K562 (cell line): ENCODE measurements around the gene NRXN2. TPM values are rescaled to one million over a fixed set of nuclear protein-coding genes. Genes with fewer than 3 reads are reported as not detected.

ENCODE experiments used
- ATAC-seq: fragments of 200-7000 bp; cut with Tn5 transposase; 3 replicates; pipeline ENCODE4 v1.9.1; 2020; ENCODE audit warnings: moderate library complexity
- BruUV-seq: library from RNA; stranded (reverse); fragments of 400-500 nt; replicated peaks from 2 replicates; lab custom pipeline; 2021; lab: Mats Ljungman, UMichigan
- CTCF ChIA-PET: fragments of 300-600 bp; formaldehyde crosslinking; extraction: SDS; loops from one replicate; lab custom pipeline; 2021; ENCODE audit warnings: low intra/inter-chr PET ratio; lab: Yijun Ruan, JAX
- POLR2A ChIA-PET: fragments of 300-600, 350-650 bp; sonication (Branson Sonifier 250); formaldehyde crosslinking; extraction: SDS; loops from one replicate; lab custom pipeline; 2021; ENCODE audit warnings: antibody characterized with exemption, inconsistent platforms; lab: Yijun Ruan, JAX
- DNase-seq, 4 experiments: peaks; one replicate each; pipeline versions ENCODE4 v3.0.0 to v3.0.0-alpha.2; 2011 to 2018; ENCODE audit warnings: low spot score in 3 of 4, mixed read lengths in 3 of 4; ENCODE audit errors: extremely low read depth in 1 of 4
- FAIRE-seq: peaks from 2 replicates; lab custom pipeline; 2011; peaks lifted over from hg19 to GRCh38; lab: Jason Lieb, UNC
- H2AFZ ChIP-seq: 2 replicates; pipeline ENCODE4 v1.6.0; 2011; ENCODE audit warnings: low read depth, low read length, control low read depth, inconsistent platforms
- H3K27ac ChIP-seq: fragments of 200-600 bp; 3 replicates; pipeline ENCODE4 v1.8.0; 2011; ENCODE audit warnings: low read depth, mild to moderate bottlenecking, control low read depth, inconsistent platforms, low read length, moderate library complexity, mixed read lengths; ENCODE audit errors: extremely low read depth
- H3K27me3 ChIP-seq, 2 experiments: fragments of 300-600 bp in 1 of 2; 2 replicates in 1 of 2; 3 replicates in 1 of 2; pipeline versions ENCODE4 v1.6.0 to v1.8.0; 2011; ENCODE audit warnings: inconsistent platforms in 2 of 2, low read length in 2 of 2, mild to moderate bottlenecking in 1 of 2, mixed read lengths in 1 of 2, moderate library complexity in 1 of 2; ENCODE audit not compliant: control insufficient read depth in 2 of 2, insufficient read depth in 2 of 2
- H3K36me3 ChIP-seq: fragments of 300-600 bp; 3 replicates; pipeline ENCODE4 v1.8.0; 2011; ENCODE audit warnings: mild to moderate bottlenecking, low read length, inconsistent platforms; ENCODE audit not compliant: control insufficient read depth, insufficient read depth
- H3K4me1 ChIP-seq, 2 experiments: fragments of 200-600 bp in 1 of 2; replicated peaks in 1 of 2; 2 replicates in 1 of 2; 3 replicates in 1 of 2; pipeline versions ENCODE4 v1.5.1 to v1.8.0; 2011; ENCODE audit warnings: inconsistent platforms in 2 of 2, low read length in 2 of 2, mild to moderate bottlenecking in 1 of 2, mixed read lengths in 1 of 2, moderate library complexity in 1 of 2; ENCODE audit not compliant: control insufficient read depth in 2 of 2, insufficient read depth in 2 of 2
- H3K4me2 ChIP-seq: 2 replicates; pipeline ENCODE4 v1.6.1; 2011; ENCODE audit warnings: low read length, control low read depth, inconsistent platforms, mixed read lengths; ENCODE audit not compliant: insufficient read depth
- H3K4me3 ChIP-seq: fragments of 200-600 bp; sonication (generic), shearing (Covaris generic); 2 replicates; pipeline ENCODE4 v1.5.1; 2016; ENCODE audit warnings: control low read depth, inconsistent platforms
- H3K79me2 ChIP-seq: fragments of 200-600 bp; 3 replicates; pipeline ENCODE4 v1.8.0; 2011; ENCODE audit warnings: low read length, inconsistent platforms; ENCODE audit not compliant: control insufficient read depth, insufficient read depth
- H3K9ac ChIP-seq, 2 experiments: 2 replicates each; pipeline versions ENCODE4 v1.6.0 to v1.6.1; 2011; ENCODE audit warnings: low read depth in 2 of 2, low read length in 2 of 2, control low read depth in 1 of 2, inconsistent platforms in 1 of 2, mild to moderate bottlenecking in 1 of 2, mixed read lengths in 1 of 2; ENCODE audit not compliant: insufficient read depth in 1 of 2
- H3K9me1 ChIP-seq: one replicate; pipeline ENCODE4 v1.6.0; 2011; ENCODE audit warnings: inconsistent platforms, mild to moderate bottlenecking, low read length, moderate library complexity; ENCODE audit not compliant: control insufficient read depth, insufficient read depth
- H3K9me3 ChIP-seq: replicated peaks from 2 replicates; pipeline ENCODE4 v1.5.1; 2011; ENCODE audit warnings: low read depth, low read length, inconsistent platforms; ENCODE audit not compliant: control insufficient read depth, insufficient read depth
- H4K20me1 ChIP-seq: replicated peaks from 2 replicates; pipeline ENCODE4 v1.6.1; 2011; ENCODE audit warnings: low read length, inconsistent platforms, mixed read lengths; ENCODE audit not compliant: control insufficient read depth, insufficient read depth
- CBFB ChIP-seq: sonication (generic); formaldehyde crosslinking; IDR thresholded peaks from 2 replicates; pipeline ENCODE4 v1.4.0; 2020; ENCODE audit warnings: mild to moderate bottlenecking, missing genetic modification reagents
- ELF1 ChIP-seq: fragments of 200-800 bp; sonication (Bioruptor generic); IDR thresholded peaks from 2 replicates; pipeline ENCODE4 v1.6.1; 2016; ENCODE audit warnings: missing genetic modification characterization, missing compliant biosample characterization
- L3MBTL2 ChIP-seq: fragments of 450-650 bp; IDR thresholded peaks from 2 replicates; pipeline ENCODE4 v1.6.1; 2016; ENCODE audit warnings: mild to moderate bottlenecking, moderate library complexity
- NR4A1 ChIP-seq, 2 experiments: fragments of 250-450 bp in 1 of 2; fragments of 450-650 bp in 1 of 2; sonication (Bioruptor Pico) in 1 of 2; IDR thresholded peaks; 2 replicates each; pipeline versions ENCODE4 v1.4.0 to v1.6.1; 2016 to 2020; ENCODE audit warnings: mild to moderate bottlenecking in 2 of 2, missing compliant biosample characterization in 1 of 2, missing genetic modification characterization in 1 of 2, moderate library complexity in 1 of 2
- PRDM10 ChIP-seq: fragments of 450-650 bp; IDR thresholded peaks from 2 replicates; pipeline ENCODE4 v1.6.1; 2018; ENCODE audit not compliant: partially characterized antibody
- ZNF121 ChIP-seq: sonication (generic); formaldehyde crosslinking; conservative IDR thresholded peaks from 2 replicates; pipeline ENCODE4 v1.8.0; 2022; ENCODE audit warnings: missing genetic modification reagents
- WGBS: fragments of 100-300 bp; shearing (Covaris generic); methylation state at CpG from one replicate; pipeline ENCODE4 v1.1.6; 2016; ENCODE audit warnings: low coverage, mixed read lengths; ENCODE audit not compliant: insufficient coverage; ENCODE audit errors: missing lambda C conversion rate; 5-methylcytosine and 5-hydroxymethylcytosine counted together
- in situ Hi-C: fragments of 300-500 bp; cut with MboI; formaldehyde crosslinking; loops from 4 replicates; pipeline ENCODE4 v1.15.0; 2018; ENCODE audit warnings: inconsistent platforms, mixed read lengths
- intact Hi-C: fragments of 100-400 bp; cut with micrococcal nuclease; formaldehyde crosslinking; loops from 2 replicates; pipeline ENCODE4 v1.14.2; 2022
- polyA plus RNA-seq, 8 experiments: library from polyadenylated mRNA; depleted of rRNA in 4 of 8; stranded (reverse) in 5 of 8; unstranded in 3 of 8; fragments of >200 nt; fragmentation: Nextera tagmentation in 2 of 8; fragmentation: Illumina TruSeq in 1 of 8; extraction: Ambion mirVana in 2 of 8; extraction: Trizol in 1 of 8; gene quantifications; 2 replicates each; pipeline versions ENCODE4 v1.2.1 to v1.2.3, GENCODE V29; 2011 to 2014; ENCODE audit warnings: inconsistent platforms in 1 of 8, missing spikeins in 1 of 8
- total RNA-seq, 7 experiments: library from RNA; depleted of rRNA in 6 of 7; stranded (reverse); fragments of >200 nt in 6 of 7; fragmentation: Illumina TruSeq in 2 of 7; extraction: Trizol in 2 of 7; gene quantifications; 2 replicates each; pipeline versions ENCODE4 v1.2.1 to v1.2.3, GENCODE V29; 2011 to 2021; ENCODE audit warnings: low replicate concordance in 1 of 7
- TF ChIP-seq, protein P1 (sequence below): sonication (generic); formaldehyde crosslinking; IDR thresholded peaks from 2 replicates; pipeline ENCODE4 v1.8.0; 2022; ENCODE audit warnings: mild to moderate bottlenecking, missing genetic modification reagents
- TF ChIP-seq, protein P2 (sequence below): fragments of 250-450 bp; sonication (Bioruptor Pico); IDR thresholded peaks from 2 replicates; pipeline ENCODE4 v1.4.0; 2020; ENCODE audit warnings: mild to moderate bottlenecking

Gene NRXN2
- total and polyA plus RNA-seq, 9 of the 15 experiments (the other 6 are each of a cell fraction or from before 2014, with no cell fraction given), result 0.07 to 0.47 (median 0.15) TPM; not detected in 4

- intact Hi-C loops (loop anchor here (2.0 to 5.0 kb wide), 2 partner anchors 53 to 85 kb away; no protein-coding TSS in a partner anchor), in situ Hi-C loops (no loop called here)
- DNase-seq, result peak; percentile 61 to 72 (median 65)
- H3K4me3 ChIP-seq, result peak overlapping the region; percentile 54
- no peak for FAIRE-seq
- H3K27me3 ChIP-seq, result no peaks in the 10 kb centered on the region; a peak in 1 of 5 replicates
- H3K36me3 ChIP-seq, result no peaks in the 10 kb centered on the region
- H3K79me2 ChIP-seq, result no peaks in the 10 kb centered on the region
- ATAC-seq, result peak; percentile 19
- peak overlapping the region; percentile 77 for H3K4me2 ChIP-seq
- 4% methylated on average over 46 of the region's 54 CpGs for WGBS
- H3K9me3 ChIP-seq, result no peaks in the 10 kb centered on the region
- no TSS peak for BruUV-seq
- H3K27ac ChIP-seq, result no peak overlapping the region
- H3K4me1 ChIP-seq, result peaks cover 12 to 71% of the 10 kb centered on the region in 2 experiments; a peak in 3 of 5 replicates
- peak overlapping the region; percentile 95 for H2AFZ ChIP-seq
- ChIA-PET CTCF (interaction anchor here (1.0 to 1.7 kb wide), 3 partner anchors 25 to 86 kb away, joined by 3 to 13 read pairs (median 4); no protein-coding TSS in a partner anchor), POLR2A (interaction anchor here (0.5 to 1.6 kb wide), 7 partner anchors 9 to 758 kb away, joined by 3 to 5 read pairs (median 3); partner anchors contain the start of gene SF1)
- H3K9me1 ChIP-seq, result no peaks in the 10 kb centered on the region
- H4K20me1 ChIP-seq, result no peaks in the 10 kb centered on the region; the same call in 1 of the 2 replicates
- H3K9ac ChIP-seq, result peak overlapping the region; percentile 21 to 90; a peak in 3 of 4 replicates
- TF ChIP-seq ZNF121 (CRISPR knock-in tag), result no peak
- TF ChIP-seq PRDM10, result peak; percentile 45
- 0 out of 2 replicates have a peak, but pooled peaks have one; percentile 21 for TF ChIP-seq L3MBTL2
- TF ChIP-seq, protein P1, sequence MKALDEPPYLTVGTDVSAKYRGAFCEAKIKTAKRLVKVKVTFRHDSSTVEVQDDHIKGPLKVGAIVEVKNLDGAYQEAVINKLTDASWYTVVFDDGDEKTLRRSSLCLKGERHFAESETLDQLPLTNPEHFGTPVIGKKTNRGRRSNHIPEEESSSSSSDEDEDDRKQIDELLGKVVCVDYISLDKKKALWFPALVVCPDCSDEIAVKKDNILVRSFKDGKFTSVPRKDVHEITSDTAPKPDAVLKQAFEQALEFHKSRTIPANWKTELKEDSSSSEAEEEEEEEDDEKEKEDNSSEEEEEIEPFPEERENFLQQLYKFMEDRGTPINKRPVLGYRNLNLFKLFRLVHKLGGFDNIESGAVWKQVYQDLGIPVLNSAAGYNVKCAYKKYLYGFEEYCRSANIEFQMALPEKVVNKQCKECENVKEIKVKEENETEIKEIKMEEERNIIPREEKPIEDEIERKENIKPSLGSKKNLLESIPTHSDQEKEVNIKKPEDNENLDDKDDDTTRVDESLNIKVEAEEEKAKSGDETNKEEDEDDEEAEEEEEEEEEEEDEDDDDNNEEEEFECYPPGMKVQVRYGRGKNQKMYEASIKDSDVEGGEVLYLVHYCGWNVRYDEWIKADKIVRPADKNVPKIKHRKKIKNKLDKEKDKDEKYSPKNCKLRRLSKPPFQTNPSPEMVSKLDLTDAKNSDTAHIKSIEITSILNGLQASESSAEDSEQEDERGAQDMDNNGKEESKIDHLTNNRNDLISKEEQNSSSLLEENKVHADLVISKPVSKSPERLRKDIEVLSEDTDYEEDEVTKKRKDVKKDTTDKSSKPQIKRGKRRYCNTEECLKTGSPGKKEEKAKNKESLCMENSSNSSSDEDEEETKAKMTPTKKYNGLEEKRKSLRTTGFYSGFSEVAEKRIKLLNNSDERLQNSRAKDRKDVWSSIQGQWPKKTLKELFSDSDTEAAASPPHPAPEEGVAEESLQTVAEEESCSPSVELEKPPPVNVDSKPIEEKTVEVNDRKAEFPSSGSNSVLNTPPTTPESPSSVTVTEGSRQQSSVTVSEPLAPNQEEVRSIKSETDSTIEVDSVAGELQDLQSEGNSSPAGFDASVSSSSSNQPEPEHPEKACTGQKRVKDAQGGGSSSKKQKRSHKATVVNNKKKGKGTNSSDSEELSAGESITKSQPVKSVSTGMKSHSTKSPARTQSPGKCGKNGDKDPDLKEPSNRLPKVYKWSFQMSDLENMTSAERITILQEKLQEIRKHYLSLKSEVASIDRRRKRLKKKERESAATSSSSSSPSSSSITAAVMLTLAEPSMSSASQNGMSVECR (CRISPR knock-in tag), result peak; percentile 55; the same call in 1 of the 2 replicates
- TF ChIP-seq, protein P2, sequence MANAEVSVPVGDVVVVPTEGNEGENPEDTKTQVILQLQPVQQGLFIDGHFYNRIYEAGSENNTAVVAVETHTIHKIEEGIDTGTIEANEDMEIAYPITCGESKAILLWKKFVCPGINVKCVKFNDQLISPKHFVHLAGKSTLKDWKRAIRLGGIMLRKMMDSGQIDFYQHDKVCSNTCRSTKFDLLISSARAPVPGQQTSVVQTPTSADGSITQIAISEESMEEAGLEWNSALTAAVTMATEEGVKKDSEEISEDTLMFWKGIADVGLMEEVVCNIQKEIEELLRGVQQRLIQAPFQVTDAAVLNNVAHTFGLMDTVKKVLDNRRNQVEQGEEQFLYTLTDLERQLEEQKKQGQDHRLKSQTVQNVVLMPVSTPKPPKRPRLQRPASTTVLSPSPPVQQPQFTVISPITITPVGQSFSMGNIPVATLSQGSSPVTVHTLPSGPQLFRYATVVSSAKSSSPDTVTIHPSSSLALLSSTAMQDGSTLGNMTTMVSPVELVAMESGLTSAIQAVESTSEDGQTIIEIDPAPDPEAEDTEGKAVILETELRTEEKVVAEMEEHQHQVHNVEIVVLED, result peak; percentile 45; the same call in 1 of the 2 replicates
- 0 out of 2 replicates have a peak, but pooled peaks have one; percentile 9 for TF ChIP-seq CBFB (CRISPR knock-in tag)
- TF ChIP-seq NR4A1 (CRISPR knock-in tag; IDR thresholded peaks at IDR 0.05), result no peak
- TF ChIP-seq NR4A1 (tag; IDR thresholded peaks at IDR 0.05), result 0 out of 2 replicates have a peak, but pooled peaks have one; percentile 34
- no peak; the same call in 1 of the 2 replicates for TF ChIP-seq ELF1 (tag)
Measured at GRCh38 chr11:64742087-64742888, 19.3 kb upstream of the NRXN2 start.
